Uterus (tissue), 4 donors: ENCODE results near the gene CDC20B. TPM values are rescaled to one million over a fixed set of nuclear protein-coding genes. Genes with fewer than 3 reads are reported as not detected.

Experiments used
- DNase-seq, 2 donors: peaks; one replicate each; pipeline ENCODE4 v3.0.0-alpha.2; 2019 to 2020
- H3K27ac ChIP-seq, 2 donors: fragments of 200-600 bp; sonication (generic); 1 replicate in 1 of 2; 2 replicates in 1 of 2; pipeline ENCODE4 v1.5.1; 2016 to 2018
- H3K27me3 ChIP-seq, 2 donors: fragments of 200-600 bp; sonication (generic); one replicate each; pipeline ENCODE4 v1.5.1; 2018 to 2019; ENCODE audit warnings: control low read depth in 1 of 2
- H3K36me3 ChIP-seq, 2 donors: fragments of 200-600 bp; sonication (generic); one replicate each; pipeline ENCODE4 v1.5.1; 2019; ENCODE audit warnings: control low read depth in 1 of 2
- H3K4me1 ChIP-seq, 2 donors: fragments of 200-600 bp; sonication (generic); one replicate each; pipeline ENCODE4 v1.5.1; 2018 to 2019; ENCODE audit warnings: control low read depth in 1 of 2
- H3K4me3 ChIP-seq, 2 donors: fragments of 200-600 bp; sonication (generic); 1 replicate in 1 of 2; 2 replicates in 1 of 2; pipeline ENCODE4 v1.5.1; 2018 to 2019; ENCODE audit warnings: mild to moderate bottlenecking in 1 of 2
- H3K9me3 ChIP-seq, 2 donors: fragments of 200-600 bp; sonication (generic); one replicate each; pipeline ENCODE4 v1.5.1; 2019; ENCODE audit warnings: control low read depth in 1 of 2
- CTCF ChIP-seq, 4 experiments: fragments of 200-600 bp in 2 of 4; fragments of 450-650 bp in 2 of 4; sonication (generic) in 2 of 4; IDR thresholded peaks; one replicate each; pipeline ENCODE4 v1.5.1; 2016 to 2019; ENCODE audit warnings: antibody characterized with exemption in 4 of 4, mild to moderate bottlenecking in 2 of 4, moderate library complexity in 1 of 4
- POLR2A ChIP-seq, 2 donors: fragments of 450-650 bp; IDR thresholded peaks; one replicate each; pipeline ENCODE4 v1.6.1; 2016; ENCODE audit warnings: antibody characterized with exemption in 2 of 2, mild to moderate bottlenecking in 1 of 2, moderate library complexity in 1 of 2
- intact Hi-C: fragments of 100-400 bp; cut with DNase I; formaldehyde crosslinking; loops from one replicate; pipeline ENCODE4 v1.15.1; 2023; ENCODE audit warnings: low total_unique reads
- total RNA-seq, 4 donors: library from RNA; depleted of rRNA in 3 of 4; stranded (reverse); fragments of >200 nt in 3 of 4; gene quantifications; one replicate each; pipeline versions ENCODE4 v1.1.0 to v1.2.4, GENCODE V29; 2014 to 2023
- donor health status: DM: yes; HTN: yes; CAD: no.

CDC20B gene
- total RNA-seq, 4 donors from 2014 or later: 0.35 TPM; not detected in 3

- no peak for TF ChIP-seq POLR2A (IDR thresholded peaks at IDR 0.05)
- no peak for TF ChIP-seq CTCF (IDR thresholded peaks at IDR 0.05)
- no peak overlapping the region for H3K27ac ChIP-seq
- no peaks in the 10 kb centered on the region for H3K9me3 ChIP-seq
- H3K36me3 ChIP-seq: no peaks in the 10 kb centered on the region
- no peaks in the 10 kb centered on the region for H3K27me3 ChIP-seq
- intact Hi-C loops: no loop called here
- H3K4me1 ChIP-seq: no peaks in the 10 kb centered on the region
- no peak for DNase-seq
- no peak overlapping the region for H3K4me3 ChIP-seq
These were observed 30.9 kb downstream of the CDC20B start for GRCh38 chr5:55141945-55142690.

- DNase-seq: no peak
- no peaks in the 10 kb centered on the region for H3K36me3 ChIP-seq
- intact Hi-C loops: no loop called here
- no peak overlapping the region for H3K4me3 ChIP-seq
- H3K27me3 ChIP-seq: no peaks in the 10 kb centered on the region
- H3K9me3 ChIP-seq: no peaks in the 10 kb centered on the region
- TF ChIP-seq CTCF (IDR thresholded peaks at IDR 0.05): no peak
- TF ChIP-seq POLR2A (IDR thresholded peaks at IDR 0.05): no peak
- no peak overlapping the region for H3K27ac ChIP-seq
- no peaks in the 10 kb centered on the region for H3K4me1 ChIP-seq
These were observed 31.9 kb downstream of the CDC20B start for GRCh38 chr5:55140908-55141665.

GRCh38 chr5:55136521-55136920 is 36.5 kb downstream of the CDC20B start:
- intact Hi-C loops: no loop called here
- Histone ChIP-seq H3K9me3 (no peaks in the 10 kb centered on the region), H3K36me3 (no peaks in the 10 kb centered on the region), H3K27me3 (no peaks in the 10 kb centered on the region), H3K4me3 (no peak overlapping the region), H3K4me1 (no peaks in the 10 kb centered on the region), H3K27ac (no peak overlapping the region)
- DNase-seq: no peak
- TF ChIP-seq POLR2A (IDR thresholded peaks at IDR 0.05) (no peak), CTCF (IDR thresholded peaks at IDR 0.05) (no peak)

GRCh38 chr5:55134053-55134722 is 38.8 kb downstream of the CDC20B start:
- no peaks in the 10 kb centered on the region for H3K36me3 ChIP-seq
- no peak overlapping the region for H3K4me3 ChIP-seq
- H3K27me3 ChIP-seq: no peaks in the 10 kb centered on the region
- intact Hi-C loops: no loop called here
- H3K27ac ChIP-seq: no peak overlapping the region
- TF ChIP-seq POLR2A (IDR thresholded peaks at IDR 0.05) (no peak), CTCF (IDR thresholded peaks at IDR 0.05) (no peak)
- DNase-seq: no peak
- no peaks in the 10 kb centered on the region for H3K9me3 ChIP-seq
- H3K4me1 ChIP-seq: no peaks in the 10 kb centered on the region

GRCh38 chr5:55123365-55123764 is 49.6 kb downstream of the CDC20B start:
- intact Hi-C loops: no loop called here
- Histone ChIP-seq H3K9me3 (no peaks in the 10 kb centered on the region), H3K4me1 (no peaks in the 10 kb centered on the region), H3K27me3 (no peaks in the 10 kb centered on the region), H3K36me3 (no peaks in the 10 kb centered on the region), H3K4me3 (no peak overlapping the region), H3K27ac (no peak overlapping the region)
- no peak for DNase-seq
- TF ChIP-seq CTCF (IDR thresholded peaks at IDR 0.05): no peak
- TF ChIP-seq POLR2A (IDR thresholded peaks at IDR 0.05): no peak
